Right lobe of liver (tissue), 4 donors: ENCODE results near the gene FGF18.

Experiments
- CTCF ChIP-seq, 4 donors: fragments of 200-600 bp in 3 of 4; fragments of 450-650 bp in 1 of 4; IDR thresholded peaks; one replicate each; pipeline versions ENCODE4 v1.5.1 to v1.8.0; 2016 to 2022; ENCODE audit warnings: antibody characterized with exemption in 4 of 4, mild to moderate bottlenecking in 2 of 4
- POLR2A ChIP-seq: fragments of 450-650 bp; IDR thresholded peaks from one replicate; pipeline ENCODE4 v1.6.1; 2017; ENCODE audit warnings: antibody characterized with exemption, mild to moderate bottlenecking
- donor health status: DM: no; HTN: no; CAD: no.
- donor health status: DM: no; HTN: no; CAD: no.
- donor health status: DM: no; HTN: yes; CAD: no.

GRCh38 chr5:171369898-171370297 lies 49.5 kb upstream of the FGF18 start:
- no peak for TF ChIP-seq CTCF (IDR thresholded peaks at IDR 0.05)
- no peak for TF ChIP-seq POLR2A
